HG02623 (cell line): ENCODE results near the gene KIF13A.
"Not testable (repeated sequence)": the region's sequence is repeated elsewhere in the genome, so short reads cannot be mapped to it uniquely, and the experiment has no call there.

Experiments
- ATAC-seq: cut with Tn5 transposase; IDR thresholded peaks from one replicate; pipeline ENCODE4 v1.9.1; 2021; ENCODE audit warnings: moderate library complexity; ENCODE audit not compliant: unreplicated experiment

Gene KIF13A

DNA sequence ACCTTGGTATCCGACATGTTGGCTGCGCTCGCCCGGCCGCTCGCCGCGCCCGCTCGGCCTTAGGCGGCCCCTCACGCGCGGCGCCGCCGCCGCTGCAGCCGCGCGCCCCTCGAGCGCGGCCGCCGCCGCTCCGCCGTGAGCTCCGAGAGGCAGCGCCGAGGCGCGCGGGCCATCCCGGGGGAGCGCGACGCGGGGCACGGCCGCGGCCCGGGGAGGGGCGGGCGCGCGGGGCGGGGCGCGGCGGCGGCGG lies at the start of gene KIF13A:
KIF13A (minus strand) TSS at position 189 of the 250 bp plus-strand sequence; CDS start at position 17, 172 bp downstream.
- ATAC-seq = peak; percentile 39

DNA sequence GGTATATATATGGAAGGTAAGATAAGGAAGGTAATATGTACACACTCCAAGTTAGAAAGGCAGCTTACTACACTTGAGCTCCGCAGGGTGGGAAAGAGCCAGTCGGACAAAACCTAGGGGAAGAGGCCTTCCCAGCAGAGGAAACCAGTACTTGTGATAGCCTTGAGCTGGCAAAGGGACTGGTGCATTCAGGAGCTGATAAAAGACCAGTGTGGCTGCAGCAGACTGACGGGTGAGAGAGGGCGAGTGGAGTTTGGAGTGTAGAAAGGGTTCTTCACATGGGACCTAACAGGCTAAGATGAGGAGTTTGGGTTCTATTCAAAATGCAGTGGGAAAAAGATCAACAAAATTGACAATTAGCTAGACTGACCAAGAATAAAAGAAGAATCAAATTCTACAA lies 49.3 kb upstream of the KIF13A start:
- ATAC-seq = no peak

DNA sequence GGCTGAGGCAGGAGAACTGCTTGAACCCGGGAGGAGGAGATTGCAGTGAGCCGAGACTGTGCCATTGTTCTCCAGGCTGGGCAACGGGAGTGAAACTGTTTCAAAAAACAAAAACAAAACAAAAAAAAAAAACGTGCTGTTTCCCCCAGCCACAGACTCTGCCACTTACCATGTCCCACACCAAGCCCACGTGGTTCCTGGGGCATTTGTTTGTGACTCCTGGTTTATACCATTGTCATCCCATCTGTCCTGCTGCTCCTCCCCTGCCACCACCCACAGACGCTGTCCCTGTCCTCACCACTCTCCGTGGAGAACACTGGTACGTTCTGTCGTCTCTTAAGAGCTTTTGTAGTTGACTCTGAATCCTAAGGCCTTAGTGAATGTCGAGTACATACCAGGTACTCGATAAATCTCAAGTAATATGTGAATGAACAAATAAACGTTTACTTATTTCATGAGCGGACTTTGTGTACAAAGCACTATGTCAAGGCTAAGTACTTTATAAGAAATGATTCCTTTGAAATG lies 48.0 kb upstream of the KIF13A start:
- ATAC-seq = no peak

DNA sequence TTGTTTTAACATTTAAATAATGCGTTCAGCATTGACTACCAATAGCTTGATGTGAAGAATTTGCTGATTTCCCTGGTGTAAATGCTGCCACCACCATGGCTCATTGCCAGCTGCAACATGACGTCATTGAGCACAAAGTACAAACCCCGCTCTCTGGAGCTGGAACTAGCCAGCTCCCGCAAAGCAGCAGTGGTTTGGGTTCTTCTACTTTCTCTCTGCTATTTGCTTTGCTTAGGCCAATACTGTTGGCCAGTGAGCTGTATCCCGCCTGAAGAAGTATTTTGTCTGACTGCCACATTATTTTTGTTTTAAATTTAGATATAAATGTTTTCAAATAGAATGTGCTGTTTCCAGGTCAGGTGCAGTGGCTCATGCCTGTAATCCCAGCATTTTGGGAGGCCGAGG lies 47.4 kb upstream of the KIF13A start:
- no peak for ATAC-seq

DNA sequence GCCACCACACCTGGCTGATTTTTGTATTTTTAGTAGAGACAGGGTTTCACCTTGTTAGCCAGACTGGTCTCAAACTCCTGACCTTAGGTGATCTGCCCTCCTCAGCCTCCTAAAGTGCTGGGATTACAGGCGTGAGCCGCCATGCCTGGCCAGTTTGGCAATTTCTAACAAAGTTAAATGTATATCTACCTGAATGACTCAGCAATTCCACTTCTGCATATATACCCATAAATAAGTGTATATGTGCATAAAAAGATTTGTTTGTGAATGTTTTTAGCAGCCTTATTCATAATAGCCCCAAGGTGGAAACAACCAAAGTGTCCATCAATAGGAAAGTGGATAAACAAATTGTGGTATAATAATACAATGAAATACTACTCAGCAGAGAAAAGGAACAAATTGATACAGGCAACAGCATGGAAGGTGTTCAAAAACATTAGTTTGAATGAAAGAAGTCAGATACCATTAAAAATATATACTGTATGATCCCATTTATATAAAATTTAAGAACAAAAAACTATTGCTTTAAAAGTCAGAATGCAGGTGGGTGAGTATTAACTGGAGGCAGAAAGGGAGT lies 44.3 kb upstream of the KIF13A start:
- ATAC-seq = no peak

DNA sequence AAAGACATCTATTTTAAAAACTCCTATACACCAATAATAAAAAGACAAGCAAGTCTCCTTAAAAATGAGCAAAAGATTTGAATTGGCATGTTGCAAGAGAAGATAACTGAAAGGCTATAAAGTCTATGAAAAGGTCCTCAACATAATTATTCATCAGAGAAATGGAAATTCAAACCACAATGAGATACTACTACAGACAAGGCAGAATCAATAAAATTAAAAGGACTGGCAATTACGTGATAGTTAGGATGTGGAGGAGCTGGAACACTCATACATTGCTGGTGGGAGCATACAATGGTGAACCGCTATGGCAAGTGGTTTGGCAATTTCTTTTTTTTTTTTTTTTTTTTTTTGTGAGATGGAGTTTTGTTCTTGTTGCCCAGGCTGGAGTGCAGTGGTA lies 43.8 kb upstream of the KIF13A start:
- no peak for ATAC-seq

DNA sequence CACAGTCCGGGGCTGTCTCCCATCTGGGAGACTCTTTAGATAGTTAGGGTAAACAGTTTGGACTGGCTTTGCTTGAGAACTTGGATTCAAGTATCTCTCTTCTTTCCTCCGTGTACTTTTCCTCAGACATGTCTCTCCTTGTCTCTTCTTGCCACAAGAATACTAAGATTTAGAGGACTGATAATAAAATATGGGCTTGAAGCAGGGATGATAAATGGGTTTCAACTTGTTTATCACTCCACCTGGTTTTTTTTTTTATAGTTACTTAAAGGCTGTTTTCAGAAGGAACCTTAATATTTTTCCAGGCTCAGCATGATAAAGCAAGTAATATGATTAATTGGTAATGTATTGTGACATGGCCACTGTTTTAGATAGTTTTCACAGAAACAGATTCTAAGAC lies 40.9 kb upstream of the KIF13A start:
- no peak for ATAC-seq

DNA sequence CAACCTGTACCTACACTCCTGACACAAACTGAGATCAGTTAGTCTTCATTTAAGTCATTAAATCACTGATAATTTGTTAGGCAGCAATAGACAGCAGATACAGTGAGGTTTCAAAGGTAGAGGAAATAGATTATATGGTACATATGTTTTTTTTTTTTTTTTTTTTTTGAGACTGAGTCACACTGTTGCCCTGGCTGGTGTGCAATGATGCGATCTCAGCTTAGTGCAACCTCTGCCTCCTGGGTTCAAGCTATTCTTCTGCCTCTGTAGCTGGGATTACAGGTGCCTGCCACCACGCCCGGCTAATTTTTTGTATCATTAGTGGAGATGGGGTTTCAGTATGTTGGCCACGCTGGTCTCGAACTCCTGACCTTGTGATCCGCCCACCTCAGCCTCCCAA lies 38.2 kb upstream of the KIF13A start:
- no peak for ATAC-seq

DNA sequence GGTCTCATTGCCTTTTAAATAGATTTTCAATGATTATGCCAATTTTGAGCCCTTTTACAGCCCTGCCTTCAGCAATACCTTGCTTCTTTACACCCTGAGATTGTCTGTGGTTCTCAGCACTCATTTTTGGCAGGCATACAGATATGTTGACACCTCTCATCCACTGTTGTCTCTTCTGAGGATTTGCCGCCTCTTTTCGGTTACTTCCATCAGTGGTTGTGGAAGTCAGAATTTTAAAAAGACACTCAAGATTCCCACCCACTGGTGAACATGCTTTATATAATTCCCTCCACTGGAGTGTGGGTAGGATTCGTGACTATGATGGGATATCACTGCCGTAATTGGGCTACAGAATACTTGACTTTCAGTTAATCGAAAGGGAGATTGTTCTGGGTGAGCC lies 37.4 kb upstream of the KIF13A start:
- ATAC-seq = no peak

DNA sequence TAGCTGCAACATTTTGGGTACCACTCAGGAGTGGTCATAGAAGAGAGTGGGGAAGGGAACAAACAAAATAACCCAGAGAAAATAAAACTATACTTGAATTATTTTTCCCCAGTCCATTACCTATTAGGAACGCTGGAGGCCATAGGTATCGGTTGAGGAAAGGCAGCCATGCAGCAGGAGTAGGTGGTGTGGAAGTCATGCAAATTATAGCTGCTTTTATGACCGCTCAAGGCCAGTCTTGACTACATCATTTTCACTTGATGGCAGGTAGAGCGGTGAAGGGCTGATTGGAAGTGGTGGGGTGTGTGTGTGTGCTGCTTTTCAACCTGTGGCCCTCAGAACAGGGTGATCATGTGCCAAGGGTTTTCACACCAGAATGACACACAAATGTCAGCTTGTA lies 36.5 kb upstream of the KIF13A start:
- ATAC-seq = no peak

DNA sequence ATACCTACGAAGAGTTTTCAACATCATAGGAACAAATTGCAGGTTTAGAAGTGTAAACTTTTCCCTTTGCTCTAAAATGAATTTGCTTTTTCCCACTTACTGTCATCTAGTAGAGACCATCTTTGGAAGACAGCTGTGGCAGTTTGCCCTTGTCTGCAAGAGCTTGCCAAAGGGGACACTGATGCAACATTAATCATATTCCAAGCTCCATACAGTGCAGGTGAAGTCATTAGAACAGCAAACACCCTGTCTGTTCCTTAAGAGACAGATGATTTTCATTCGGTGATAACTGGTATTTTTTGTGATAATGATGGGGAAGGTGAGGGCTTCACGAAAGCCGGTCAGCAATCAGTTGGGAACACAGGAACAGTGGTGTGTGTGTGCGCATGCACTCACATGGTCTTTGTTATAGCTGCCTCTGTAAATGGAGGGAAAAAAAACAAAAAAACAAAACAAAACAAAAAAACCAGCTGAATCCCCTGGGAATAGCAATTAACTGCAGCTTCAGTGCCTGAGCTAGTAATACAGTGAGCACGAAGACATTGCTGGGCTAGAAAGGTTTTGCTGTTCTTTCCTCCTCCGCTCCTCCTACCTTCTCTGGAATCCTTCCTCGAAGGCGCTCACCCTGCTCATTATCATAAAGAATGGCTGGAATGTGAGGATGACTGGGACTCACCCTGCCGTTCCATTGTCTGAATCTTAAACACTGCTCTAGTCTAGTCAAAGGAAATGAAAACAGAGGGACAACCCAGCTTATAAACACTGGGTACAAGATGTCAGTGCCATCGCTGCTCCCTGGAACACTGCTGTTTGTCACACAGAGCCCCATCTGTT lies 35.2 kb upstream of the KIF13A start:
- no peak for ATAC-seq

DNA sequence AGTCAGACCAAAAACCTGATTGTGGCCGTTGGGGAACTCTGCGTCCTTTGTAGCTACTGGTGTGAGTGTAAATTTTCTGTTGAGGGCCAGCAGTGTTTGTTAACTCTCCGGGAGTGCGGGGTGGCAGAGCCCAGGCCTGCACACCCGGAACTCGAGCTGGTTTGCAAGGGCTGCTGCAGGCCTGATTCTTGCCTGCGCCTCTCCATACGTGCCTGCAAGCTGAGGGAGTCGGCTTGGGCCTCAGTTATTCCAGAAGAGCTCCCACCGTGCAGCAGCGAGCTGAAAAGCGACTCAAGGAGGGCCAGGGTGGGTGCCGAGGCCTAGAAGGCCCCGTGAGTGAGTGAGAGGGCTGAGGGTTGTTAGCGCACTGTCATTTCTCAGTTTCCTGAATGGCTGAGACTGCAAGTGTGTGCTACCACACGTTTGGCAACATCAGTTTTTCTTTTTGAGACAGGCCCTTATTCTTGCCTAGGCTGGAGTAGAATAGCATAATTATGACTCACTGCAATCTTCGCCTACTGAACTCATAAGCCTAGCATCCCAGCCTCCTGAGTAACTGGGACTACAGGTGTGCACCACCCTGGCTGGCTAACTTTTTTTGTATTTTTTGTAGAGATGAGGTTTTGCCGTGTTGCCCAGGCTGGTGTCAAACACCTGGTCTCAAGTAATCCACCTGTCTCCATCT lies 33.9 kb upstream of the KIF13A start:
- no peak for ATAC-seq

DNA sequence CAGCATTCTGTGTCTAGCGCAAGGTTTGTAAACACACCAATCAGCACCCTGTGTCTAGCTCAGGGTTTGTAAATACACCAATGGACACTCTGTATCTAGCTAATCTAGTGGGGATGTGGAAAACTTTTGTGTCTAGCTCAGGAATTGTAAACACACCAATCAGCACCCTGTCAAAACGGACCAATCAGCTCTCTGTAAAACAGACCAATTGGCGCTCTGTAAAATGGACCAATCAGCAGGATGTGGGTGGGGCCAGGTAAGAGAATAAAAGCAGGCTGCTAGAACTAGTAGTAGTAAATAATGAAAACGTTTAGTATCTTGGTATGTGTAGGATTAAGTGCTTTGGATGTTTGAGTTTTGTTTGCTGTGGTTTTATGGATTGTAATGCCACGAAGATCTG lies 33.1 kb upstream of the KIF13A start:
- ATAC-seq = not testable (repeated sequence)

DNA sequence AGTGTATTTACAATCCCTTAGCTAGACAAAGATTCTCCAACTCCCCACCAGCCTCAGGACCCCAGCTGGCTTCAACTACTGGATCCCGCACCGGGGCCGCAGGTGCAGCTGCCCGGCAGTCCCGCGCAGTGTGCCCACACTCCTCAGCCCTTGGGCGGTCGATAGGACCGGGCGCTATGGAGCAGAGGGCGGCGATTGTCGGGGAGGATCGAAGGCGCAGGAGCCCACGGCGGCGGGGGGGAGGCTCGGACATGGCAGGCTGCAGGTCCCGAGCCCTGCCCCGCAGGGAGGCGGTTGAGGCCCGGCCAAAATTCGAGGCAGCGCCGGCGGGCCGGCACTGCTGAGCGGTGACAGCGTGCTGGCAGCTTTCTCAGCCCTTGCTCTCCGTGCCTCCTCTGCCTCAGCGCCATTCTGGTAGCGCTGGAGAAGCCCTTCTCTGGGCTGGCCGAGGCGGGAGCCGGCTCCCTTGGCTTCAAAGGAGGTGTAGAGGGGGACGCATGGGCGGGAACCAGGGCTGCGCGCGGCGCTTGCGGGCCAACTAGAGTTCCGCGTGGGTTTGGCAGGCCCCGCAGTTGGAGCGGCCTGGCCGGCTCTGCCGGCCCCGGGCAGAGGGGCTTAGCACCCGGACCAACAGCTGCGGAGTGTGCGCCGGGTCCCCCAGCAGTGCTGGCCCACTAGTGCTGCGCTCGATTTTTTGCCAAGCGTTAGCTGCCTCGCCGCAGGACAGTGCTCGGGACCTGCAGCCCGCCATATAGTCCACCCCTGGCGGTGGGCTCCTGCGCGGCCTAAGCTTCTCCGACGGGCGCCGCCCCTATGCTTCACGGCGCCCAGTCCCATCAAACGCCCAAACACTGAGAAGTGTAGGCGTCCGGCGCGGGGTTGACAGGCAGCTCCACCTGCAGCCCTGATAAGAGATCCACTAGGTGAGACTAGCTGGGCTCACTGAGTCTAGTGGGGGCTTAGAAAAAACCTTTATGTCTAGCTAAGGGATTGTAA lies 32.4 kb upstream of the KIF13A start:
- no peak for ATAC-seq

DNA sequence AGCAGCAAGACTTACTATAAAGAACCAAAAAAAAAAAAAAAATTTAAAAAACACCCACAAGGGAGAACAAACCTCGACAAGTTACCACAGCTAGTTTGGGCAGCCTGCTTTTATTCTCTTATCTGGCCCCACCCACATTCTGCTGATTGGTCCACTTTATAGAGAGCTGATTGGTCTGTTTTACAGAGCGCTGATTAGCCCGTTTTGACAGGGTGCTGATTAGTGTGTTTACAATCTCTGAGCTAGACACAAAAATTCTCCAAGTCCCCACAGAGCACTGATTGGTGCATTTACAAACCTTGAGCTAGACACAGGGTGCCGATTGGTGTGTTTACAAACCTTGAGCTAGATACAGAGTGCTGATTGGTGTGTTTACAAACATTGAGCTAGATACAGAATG lies 31.7 kb upstream of the KIF13A start:
- ATAC-seq = not testable (repeated sequence)

DNA sequence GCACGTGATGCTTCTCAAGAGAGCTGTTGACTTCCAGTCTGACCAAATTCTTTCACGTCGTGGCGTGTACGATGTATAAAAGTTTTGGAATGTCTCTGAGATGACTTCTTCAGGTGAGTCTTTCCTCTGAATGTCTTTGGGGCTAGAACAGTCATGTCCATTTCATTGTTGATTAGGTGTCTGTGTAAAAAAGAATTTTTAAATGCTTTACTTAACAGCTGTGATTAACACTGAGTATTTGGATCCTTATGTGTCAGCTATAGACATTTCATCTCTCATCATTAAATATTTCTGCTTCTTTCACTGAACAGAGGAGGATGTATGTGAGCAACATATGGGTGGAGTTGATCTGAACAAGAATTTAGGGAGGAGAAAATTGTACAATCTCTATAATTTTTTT lies 29.3 kb upstream of the KIF13A start:
- ATAC-seq = no peak

DNA sequence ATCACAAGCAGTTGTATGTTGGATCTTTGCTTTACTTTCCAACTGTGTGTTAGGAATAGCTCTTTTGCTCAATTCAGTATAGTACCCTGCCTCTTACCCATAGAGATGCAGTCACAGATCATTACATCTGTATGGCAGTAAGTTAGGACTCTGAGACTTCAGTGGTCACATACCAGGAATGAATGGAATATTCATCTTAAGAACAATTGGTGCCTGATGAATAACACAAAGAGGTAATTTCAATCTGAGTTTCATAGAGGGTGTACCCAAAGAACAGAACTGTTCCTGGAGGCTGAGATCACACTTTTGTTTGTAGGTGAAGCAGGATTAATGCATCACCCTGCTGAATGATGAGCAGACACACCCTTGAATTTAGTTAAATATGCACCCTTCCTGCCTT lies 28.7 kb upstream of the KIF13A start:
- no peak for ATAC-seq

DNA sequence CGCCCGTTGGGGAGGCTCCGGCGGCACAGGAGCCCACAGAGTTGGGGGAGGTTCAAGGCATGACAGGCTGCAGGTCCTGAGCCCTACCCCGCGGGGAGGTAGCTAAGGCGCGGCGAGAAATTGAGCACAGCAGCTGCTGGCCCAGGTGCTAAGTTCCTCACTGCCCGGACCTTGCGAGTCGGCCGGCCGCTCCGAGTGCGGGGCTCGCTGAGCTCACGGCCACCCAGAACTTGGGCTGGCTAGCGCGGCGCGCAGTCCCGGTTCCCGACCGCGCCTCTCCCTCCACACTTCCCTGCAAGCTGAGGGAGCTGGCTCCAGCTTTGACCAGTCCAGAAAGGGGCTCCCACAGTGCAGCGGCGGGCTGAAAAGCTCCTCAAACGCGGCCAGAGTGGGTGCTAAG lies 23.9 kb upstream of the KIF13A start:
- ATAC-seq = no peak

DNA sequence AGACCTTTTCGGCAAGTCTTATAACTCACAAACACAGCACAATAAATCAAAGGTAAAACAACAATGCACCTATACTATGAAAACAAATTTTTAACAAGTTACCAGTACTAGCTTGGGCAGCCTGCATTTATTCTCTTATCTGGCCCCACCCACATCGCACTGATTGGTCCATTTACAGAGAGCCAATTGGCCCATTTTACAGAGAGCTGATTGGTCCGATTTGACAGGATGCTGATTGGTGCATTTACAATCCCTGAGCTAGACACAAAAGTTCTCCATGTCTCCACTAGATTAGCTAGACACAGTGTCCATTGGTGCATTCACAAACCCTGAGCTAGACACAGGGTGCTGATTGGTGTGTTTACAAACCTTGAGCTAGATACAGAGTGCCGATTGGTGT lies 23.1 kb upstream of the KIF13A start:
- not testable (repeated sequence) for ATAC-seq

DNA sequence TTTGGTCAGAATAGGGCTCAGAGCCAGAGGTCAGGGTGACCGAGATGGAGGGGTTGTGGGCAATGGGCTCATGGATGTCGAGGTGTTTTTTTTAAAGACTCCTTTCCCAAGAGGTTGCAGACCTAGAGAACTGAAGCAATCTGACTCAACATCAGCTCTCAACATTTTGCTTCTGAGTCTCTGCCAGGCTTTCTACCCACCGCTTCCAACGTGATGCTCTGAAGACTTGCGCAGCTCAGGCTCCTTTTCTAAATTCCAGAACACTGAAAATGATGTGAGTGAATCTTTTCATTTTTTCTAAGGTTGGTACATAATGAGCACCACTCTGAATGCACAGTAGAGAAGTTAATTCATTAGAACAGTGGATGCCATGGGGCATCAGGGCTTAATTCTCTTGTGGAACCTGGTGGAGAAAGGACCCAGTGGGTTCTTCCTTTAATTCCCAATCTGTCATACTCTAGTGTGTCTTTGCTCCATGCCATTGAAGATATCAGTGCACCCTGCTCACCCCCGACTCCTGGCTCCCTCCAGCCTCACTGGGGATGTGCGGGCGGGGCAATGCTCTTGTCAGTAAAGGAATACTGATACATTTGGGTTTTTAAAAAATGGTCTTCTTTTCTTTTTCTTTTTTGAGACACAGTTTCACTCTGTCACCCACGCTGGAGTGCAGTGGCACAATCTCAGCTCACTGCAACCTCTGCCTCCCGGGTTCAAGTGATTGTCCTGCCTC lies 17.0 kb upstream of the KIF13A start:
- no peak for ATAC-seq
